Osteoblast (primary cell): Measurements from ENCODE around the gene OVCA2. TPM values are rescaled to one million over a fixed set of nuclear protein-coding genes. Genes with fewer than 3 reads are reported as not detected.

Experiments
- DNase-seq: peaks from one replicate; pipeline ENCODE4 v3.0.0; 2011; ENCODE audit warnings: low spot score, mixed read lengths; ENCODE audit not compliant: insufficient read length; ENCODE audit errors: missing footprints
- H2AFZ ChIP-seq: 2 replicates; pipeline ENCODE4 v1.6.0; 2011; ENCODE audit warnings: mild to moderate bottlenecking, low read length
- H3K27ac ChIP-seq: 2 replicates; pipeline ENCODE4 v1.5.1; 2011; ENCODE audit warnings: mild to moderate bottlenecking, low read depth, low read length, moderate library complexity
- H3K27me3 ChIP-seq: 2 replicates; pipeline ENCODE4 v1.6.0; 2012; ENCODE audit warnings: mild to moderate bottlenecking, control low read depth, inconsistent platforms, low read length, moderate library complexity; ENCODE audit not compliant: insufficient read depth
- H3K36me3 ChIP-seq: 2 replicates; pipeline ENCODE4 v1.5.1; 2011; ENCODE audit warnings: mild to moderate bottlenecking, low read length, control low read depth, moderate library complexity; ENCODE audit not compliant: insufficient read depth
- H3K4me1 ChIP-seq: 2 replicates; pipeline ENCODE4 v1.5.1; 2011; ENCODE audit warnings: mild to moderate bottlenecking, low read length, control low read depth, moderate library complexity; ENCODE audit not compliant: insufficient read depth
- H3K4me2 ChIP-seq: 2 replicates; pipeline ENCODE4 v1.6.0; 2011; ENCODE audit warnings: mild to moderate bottlenecking, low read length; ENCODE audit not compliant: insufficient read depth
- H3K4me3 ChIP-seq: fragments of 200-600 bp; sonication (generic); 3 replicates; pipeline ENCODE4 v1.5.1; 2012; ENCODE audit warnings: mild to moderate bottlenecking, low read length, inconsistent platforms; ENCODE audit not compliant: insufficient read depth
- H3K79me2 ChIP-seq: 2 replicates; pipeline ENCODE4 v1.6.0; 2012; ENCODE audit warnings: mild to moderate bottlenecking, low read length, control low read depth, inconsistent platforms; ENCODE audit not compliant: insufficient read depth
- H3K9me3 ChIP-seq: 2 replicates; pipeline ENCODE4 v1.5.1; 2011; ENCODE audit warnings: low read depth, low read length, control low read depth
- H4K20me1 ChIP-seq: 2 replicates; pipeline ENCODE4 v1.6.0; 2012; ENCODE audit warnings: mild to moderate bottlenecking, low read length, control low read depth; ENCODE audit not compliant: insufficient read depth
- total RNA-seq: library from RNA; depleted of rRNA; stranded (reverse); fragments of >200 nt; gene quantifications from 2 replicates; pipeline ENCODE4 v1.2.3, GENCODE V29; 2012
- TF ChIP-seq, protein P1 (sequence below): IDR thresholded peaks from 2 replicates; pipeline ENCODE4 v1.5.1; 2011; ENCODE audit warnings: mild to moderate bottlenecking, low read depth, low read length, moderate library complexity; ENCODE audit errors: extremely low read depth

The OVCA2 gene
- total RNA-seq, 1 donor = 59.0 TPM

DNA sequence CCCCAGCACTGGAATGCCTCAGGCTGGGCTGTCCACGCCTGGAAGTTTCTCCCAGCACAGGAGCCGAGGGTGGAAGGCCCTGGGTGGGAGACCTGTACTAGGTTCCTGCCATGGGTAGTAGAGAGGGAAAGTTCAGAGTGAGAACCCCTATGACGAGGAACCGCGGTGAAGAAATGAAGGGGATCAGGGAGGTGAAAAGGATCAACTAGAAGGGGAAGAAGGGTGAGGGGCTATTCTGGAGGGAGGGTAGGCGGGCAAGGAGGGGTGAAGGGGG lies 18.5 kb downstream of the OVCA2 start:
- H3K27ac ChIP-seq = no peak overlapping the region
- no peaks in the 10 kb centered on the region for H4K20me1 ChIP-seq
- no peak overlapping the region for H2AFZ ChIP-seq
- TF ChIP-seq, protein P1, sequence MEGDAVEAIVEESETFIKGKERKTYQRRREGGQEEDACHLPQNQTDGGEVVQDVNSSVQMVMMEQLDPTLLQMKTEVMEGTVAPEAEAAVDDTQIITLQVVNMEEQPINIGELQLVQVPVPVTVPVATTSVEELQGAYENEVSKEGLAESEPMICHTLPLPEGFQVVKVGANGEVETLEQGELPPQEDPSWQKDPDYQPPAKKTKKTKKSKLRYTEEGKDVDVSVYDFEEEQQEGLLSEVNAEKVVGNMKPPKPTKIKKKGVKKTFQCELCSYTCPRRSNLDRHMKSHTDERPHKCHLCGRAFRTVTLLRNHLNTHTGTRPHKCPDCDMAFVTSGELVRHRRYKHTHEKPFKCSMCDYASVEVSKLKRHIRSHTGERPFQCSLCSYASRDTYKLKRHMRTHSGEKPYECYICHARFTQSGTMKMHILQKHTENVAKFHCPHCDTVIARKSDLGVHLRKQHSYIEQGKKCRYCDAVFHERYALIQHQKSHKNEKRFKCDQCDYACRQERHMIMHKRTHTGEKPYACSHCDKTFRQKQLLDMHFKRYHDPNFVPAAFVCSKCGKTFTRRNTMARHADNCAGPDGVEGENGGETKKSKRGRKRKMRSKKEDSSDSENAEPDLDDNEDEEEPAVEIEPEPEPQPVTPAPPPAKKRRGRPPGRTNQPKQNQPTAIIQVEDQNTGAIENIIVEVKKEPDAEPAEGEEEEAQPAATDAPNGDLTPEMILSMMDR = no peak
- no peaks in the 10 kb centered on the region for H3K27me3 ChIP-seq
- H3K79me2 ChIP-seq = peaks cover 25% of the 10 kb centered on the region
- H3K4me1 ChIP-seq = peaks cover 34% of the 10 kb centered on the region
- no peak for DNase-seq
- H3K4me3 ChIP-seq = no peak overlapping the region
- H3K4me2 ChIP-seq = no peak overlapping the region
- H3K36me3 ChIP-seq = peaks cover 51% of the 10 kb centered on the region
- H3K9me3 ChIP-seq = no peaks in the 10 kb centered on the region

DNA sequence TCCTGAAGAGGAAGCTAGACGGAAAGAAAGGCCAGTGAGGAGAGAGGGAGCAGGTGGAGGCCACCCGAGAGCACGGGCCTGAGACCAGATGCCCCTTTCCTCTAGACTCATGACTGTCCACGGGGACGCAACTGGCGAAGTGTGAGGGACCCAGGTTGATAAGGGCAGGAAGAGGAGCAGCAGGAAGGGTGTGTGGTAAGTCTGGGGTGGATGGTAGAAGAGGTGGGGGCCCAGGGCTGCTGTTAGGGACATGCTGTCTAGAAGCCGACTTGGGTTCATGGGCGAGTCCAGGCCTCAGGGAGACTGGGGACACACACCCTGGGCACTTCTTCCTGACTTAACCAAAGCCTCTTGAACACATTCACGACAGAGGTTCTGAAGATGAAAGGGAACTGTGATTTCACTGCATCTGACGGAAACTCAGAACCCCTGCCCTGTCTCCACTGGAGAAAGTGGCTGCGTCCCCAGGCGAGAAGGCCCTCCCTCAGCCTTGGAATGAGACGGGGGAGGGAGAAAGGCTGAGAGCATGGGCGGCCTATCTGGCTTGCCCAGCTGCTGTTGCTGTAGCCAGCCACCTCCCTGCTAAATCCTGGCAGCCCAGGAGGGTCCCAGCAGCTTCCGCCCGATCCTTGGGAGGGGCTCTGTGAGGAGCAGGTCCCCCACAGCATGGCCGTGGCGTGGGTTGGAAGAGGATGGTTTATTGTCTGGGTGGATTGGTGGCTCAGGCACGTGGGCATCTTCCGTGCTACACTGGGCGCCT lies 19.0 kb downstream of the OVCA2 start:
- Histone ChIP-seq H3K9me3 (no peaks in the 10 kb centered on the region), H3K27me3 (no peaks in the 10 kb centered on the region), H3K36me3 (peaks cover 56% of the 10 kb centered on the region), H3K79me2 (peaks cover 25% of the 10 kb centered on the region), H3K4me3 (no peak overlapping the region), H3K4me2 (no peak overlapping the region), H2AFZ (no peak overlapping the region), H3K27ac (peak overlapping the region; percentile 97), H4K20me1 (no peaks in the 10 kb centered on the region), H3K4me1 (peaks cover 39% of the 10 kb centered on the region)
- DNase-seq = peak; percentile 85
- TF ChIP-seq, protein P1 = no peak

- Histone ChIP-seq H3K79me2 (peaks cover 20% of the 10 kb centered on the region), H3K4me1 (peaks cover 45% of the 10 kb centered on the region), H3K9me3 (no peaks in the 10 kb centered on the region), H3K27me3 (no peaks in the 10 kb centered on the region), H3K4me3 (no peak overlapping the region), H3K36me3 (peaks cover 58% of the 10 kb centered on the region), H4K20me1 (no peaks in the 10 kb centered on the region), H3K27ac (peak overlapping the region; percentile 97), H3K4me2 (no peak overlapping the region), H2AFZ (no peak overlapping the region)
- DNase-seq = peak; percentile 78
- TF ChIP-seq, protein P1 = no peak
Measured at GRCh38 chr17:2061441-2061958, 19.7 kb downstream of the OVCA2 start.

GRCh38 chr17:2062571-2063183 lies 20.9 kb downstream of the OVCA2 start:
- Histone ChIP-seq H3K4me1 (peaks cover 57% of the 10 kb centered on the region), H3K9me3 (no peaks in the 10 kb centered on the region), H3K36me3 (peaks cover 55% of the 10 kb centered on the region), H3K27me3 (no peaks in the 10 kb centered on the region), H3K4me2 (peak overlapping the region; percentile 2), H2AFZ (no peak overlapping the region), H3K79me2 (peaks cover 17% of the 10 kb centered on the region), H3K4me3 (no peak overlapping the region), H3K27ac (peak overlapping the region; percentile 97), H4K20me1 (no peaks in the 10 kb centered on the region)
- DNase-seq = peak; percentile 91
- TF ChIP-seq, protein P1 = no peak
